ENCODE data around the gene RFX2. TPM values are rescaled to one million over a fixed set of nuclear protein-coding genes. Genes with fewer than 3 reads are reported as not detected.

The RFX2 gene
- total RNA-seq, 2 donors from 2014 or later = 6.6 to 11.0 TPM

GRCh38 chr19:5985098-5985783 lies 125.1 kb downstream of the RFX2 start:
- H3K4me1 ChIP-seq (ENCODE audit: control insufficient read depth, insufficient read depth, low read length) = no peaks in the 10 kb centered on the region
- WGBS, 2 experiments (ENCODE audit: insufficient coverage in 1 of 2, insufficient read length in 1 of 2) = 92% methylated on average over 10 to 12 of the region's 12 CpGs
- H3K9ac ChIP-seq (ENCODE audit: extremely low read depth, low read length, poor library complexity, severe bottlenecking) = no peak overlapping the region
- no peaks in the 10 kb centered on the region for H3K27me3 ChIP-seq (ENCODE audit: control insufficient read depth, insufficient read depth, low read length, poor library complexity, severe bottlenecking)
- Mint-ChIP-seq H3K4me1 (peaks cover 6% of the 10 kb centered on the region), H3K27me3 (ENCODE audit: insufficient read depth) (peaks cover 5% of the 10 kb centered on the region), H3K4me3 (no peak overlapping the region), H3K9me3 (no peaks in the 10 kb centered on the region), H3K36me3 (ENCODE audit: low read depth) (no peaks in the 10 kb centered on the region), H3K27ac (no peak overlapping the region)
- H3K9me3 ChIP-seq (ENCODE audit: control insufficient read depth, low read length) = no peaks in the 10 kb centered on the region
- no peak overlapping the region for H3K4me3 ChIP-seq (ENCODE audit: low read length)
- no peak for DNase-seq
- no peak for TF ChIP-seq CTCF (conservative IDR thresholded peaks at IDR 0.05)
- H3K36me3 ChIP-seq (ENCODE audit: control insufficient read depth, insufficient read depth, low read length) = no peaks in the 10 kb centered on the region
- H3K27ac ChIP-seq (ENCODE audit: low read depth, low read length) = no peak overlapping the region

DNA sequence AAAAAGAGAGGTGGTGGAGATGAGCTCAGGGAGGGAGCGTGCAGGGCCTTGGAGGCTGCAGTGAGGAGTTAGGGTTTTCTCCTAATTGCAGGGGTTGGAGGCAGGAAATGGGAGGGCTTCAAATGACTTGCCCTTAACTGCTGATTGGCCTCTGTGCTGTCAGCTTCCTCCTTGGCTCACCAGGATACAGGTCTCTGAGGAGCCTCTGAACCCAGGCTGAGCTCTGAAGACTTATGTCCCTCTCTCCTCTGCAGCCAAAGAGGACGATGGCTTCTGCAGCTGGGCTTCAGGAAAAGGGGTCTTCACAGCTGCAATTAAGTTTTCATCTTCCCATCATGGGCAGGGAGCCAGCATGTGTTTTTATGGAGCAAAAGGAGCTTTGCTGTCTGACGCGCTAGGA lies 125.7 kb downstream of the RFX2 start:
- peaks cover 7% of the 10 kb centered on the region for H3K4me1 Mint-ChIP-seq
- no peaks in the 10 kb centered on the region for H3K36me3 ChIP-seq (ENCODE audit: control insufficient read depth, insufficient read depth, low read length)
- no peak for DNase-seq
- H3K9me3 ChIP-seq (ENCODE audit: control insufficient read depth, low read length) = no peaks in the 10 kb centered on the region
- no peak overlapping the region for H3K9ac ChIP-seq (ENCODE audit: extremely low read depth, low read length, poor library complexity, severe bottlenecking)
- no peaks in the 10 kb centered on the region for H3K36me3 Mint-ChIP-seq (ENCODE audit: low read depth)
- no peaks in the 10 kb centered on the region for H3K9me3 Mint-ChIP-seq
- H3K4me3 Mint-ChIP-seq = no peak overlapping the region
- no peaks in the 10 kb centered on the region for H3K27me3 ChIP-seq (ENCODE audit: control insufficient read depth, insufficient read depth, low read length, poor library complexity, severe bottlenecking)
- no peak overlapping the region for H3K27ac ChIP-seq (ENCODE audit: low read depth, low read length)
- no peaks in the 10 kb centered on the region for H3K4me1 ChIP-seq (ENCODE audit: control insufficient read depth, insufficient read depth, low read length)
- WGBS, 2 experiments (ENCODE audit: insufficient coverage in 1 of 2, insufficient read length in 1 of 2) = 91 to 92% methylated on average over 4 of the region's 4 CpGs
- peaks cover 5% of the 10 kb centered on the region for H3K27me3 Mint-ChIP-seq (ENCODE audit: insufficient read depth)
- no peak for TF ChIP-seq CTCF (conservative IDR thresholded peaks at IDR 0.05)
- no peak overlapping the region for H3K4me3 ChIP-seq (ENCODE audit: low read length)
- H3K27ac Mint-ChIP-seq = no peak overlapping the region

- no peak for DNase-seq
- no peak overlapping the region for H3K27ac Mint-ChIP-seq
- H3K27me3 ChIP-seq (ENCODE audit: control insufficient read depth, insufficient read depth, low read length, poor library complexity, severe bottlenecking) = no peaks in the 10 kb centered on the region
- peaks cover 3% of the 10 kb centered on the region for H3K4me1 ChIP-seq (ENCODE audit: control insufficient read depth, insufficient read depth, low read length)
- TF ChIP-seq CTCF (conservative IDR thresholded peaks at IDR 0.05) = no peak
- no peak overlapping the region for H3K4me3 ChIP-seq (ENCODE audit: low read length)
- no peaks in the 10 kb centered on the region for H3K36me3 Mint-ChIP-seq (ENCODE audit: low read depth)
- peaks cover 8% of the 10 kb centered on the region for H3K4me1 Mint-ChIP-seq
- 88% methylated on average over 8 to 14 of the region's 14 CpGs for WGBS, 2 experiments (ENCODE audit: insufficient coverage in 1 of 2, insufficient read length in 1 of 2)
- no peak overlapping the region for H3K9ac ChIP-seq (ENCODE audit: extremely low read depth, low read length, poor library complexity, severe bottlenecking)
- no peaks in the 10 kb centered on the region for H3K9me3 Mint-ChIP-seq
- no peaks in the 10 kb centered on the region for H3K9me3 ChIP-seq (ENCODE audit: control insufficient read depth, low read length)
- peaks cover 2% of the 10 kb centered on the region for H3K27me3 Mint-ChIP-seq (ENCODE audit: insufficient read depth)
- no peak overlapping the region for H3K4me3 Mint-ChIP-seq
- H3K36me3 ChIP-seq (ENCODE audit: control insufficient read depth, insufficient read depth, low read length) = no peaks in the 10 kb centered on the region
- no peak overlapping the region for H3K27ac ChIP-seq (ENCODE audit: low read depth, low read length)
These were observed 126.8 kb downstream of the RFX2 start for GRCh38 chr19:5983367-5983955.

Data from endodermal cell (in vitro differentiated cells).